Measurements from ENCODE around the gene CEP76.
A peak's percentile ranks its signal among the peaks of the same experiment; 100 is the strongest.
"Not testable (repeated sequence)": the region's sequence is repeated elsewhere in the genome, so short reads cannot be mapped to it uniquely, and the experiment has no call there.

Gene CEP76

DNA sequence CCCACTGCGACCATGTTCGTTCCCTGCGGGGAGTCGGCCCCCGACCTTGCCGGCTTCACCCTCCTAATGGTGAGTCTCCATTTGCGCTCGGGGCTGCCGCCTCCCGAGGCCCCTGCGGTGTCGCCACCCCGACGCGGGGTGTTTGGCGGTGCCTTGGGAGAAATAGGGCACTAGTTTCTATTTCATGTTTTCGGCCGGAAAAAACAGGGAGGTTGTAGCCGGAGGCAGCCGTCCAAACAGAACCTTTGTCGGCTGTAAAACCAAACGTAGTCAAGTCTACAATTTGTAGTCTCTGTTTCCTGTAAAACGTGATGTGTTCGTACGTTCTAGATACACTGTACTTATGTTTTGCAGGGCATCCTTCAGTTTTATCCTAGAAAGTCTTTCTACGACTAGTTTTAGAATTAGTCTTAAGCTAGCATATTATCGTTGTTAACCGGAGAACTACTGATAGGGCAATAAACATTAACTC, 609 bp upstream of the CEP76 start:
- no peak for DNase-seq (ENCODE audit: low read depth in 2 of 2)

GRCh38 chr18:12701161-12701560, 1.4 kb downstream of the CEP76 start:
- no peak for DNase-seq (ENCODE audit: low read depth in 2 of 2)

GRCh38 chr18:12699747-12700146, 2.8 kb downstream of the CEP76 start:
- no peak for DNase-seq (ENCODE audit: low read depth in 2 of 2)

DNA sequence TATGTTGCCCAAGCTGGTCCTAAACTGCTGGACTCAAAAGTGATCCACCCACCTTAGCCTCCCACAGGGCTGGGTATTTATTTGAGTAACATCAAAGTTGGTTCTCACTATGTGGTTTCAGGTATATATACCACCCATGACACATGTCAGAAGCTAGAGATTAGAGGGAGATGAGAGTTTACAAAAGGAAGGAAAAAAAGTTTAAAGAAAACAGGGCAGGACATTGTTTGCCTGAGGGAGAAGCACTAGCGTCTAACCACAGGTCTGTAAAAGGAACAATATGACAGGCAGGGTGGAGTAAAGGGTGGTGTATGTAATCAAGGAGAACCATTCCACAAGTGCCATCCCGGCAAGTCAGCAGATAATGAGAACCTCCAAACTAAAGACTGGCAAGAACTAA, 8.5 kb downstream of the CEP76 start:
- no peak for DNase-seq (ENCODE audit: low read depth in 2 of 2)

DNA sequence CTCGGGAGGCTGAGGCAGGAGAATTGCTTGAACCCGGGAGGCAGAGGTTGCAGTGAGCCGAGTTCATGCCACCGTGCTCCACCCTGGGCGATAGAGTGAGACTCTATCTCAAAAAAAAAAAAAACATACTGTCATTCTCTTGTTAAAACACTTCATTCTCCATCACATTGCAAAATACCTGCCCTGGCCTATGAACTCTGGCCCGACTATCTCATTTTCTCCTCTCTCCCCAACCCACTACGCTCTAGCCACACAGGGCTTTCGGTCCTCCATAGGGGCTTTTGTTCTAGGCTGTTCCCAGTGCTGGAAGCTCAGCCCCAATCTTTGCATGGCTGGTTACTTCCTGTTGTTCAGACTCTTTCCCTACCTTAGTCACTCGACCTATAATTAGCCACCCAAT, 10.3 kb downstream of the CEP76 start:
- no peak for DNase-seq (ENCODE audit: low read depth in 2 of 2)

DNA sequence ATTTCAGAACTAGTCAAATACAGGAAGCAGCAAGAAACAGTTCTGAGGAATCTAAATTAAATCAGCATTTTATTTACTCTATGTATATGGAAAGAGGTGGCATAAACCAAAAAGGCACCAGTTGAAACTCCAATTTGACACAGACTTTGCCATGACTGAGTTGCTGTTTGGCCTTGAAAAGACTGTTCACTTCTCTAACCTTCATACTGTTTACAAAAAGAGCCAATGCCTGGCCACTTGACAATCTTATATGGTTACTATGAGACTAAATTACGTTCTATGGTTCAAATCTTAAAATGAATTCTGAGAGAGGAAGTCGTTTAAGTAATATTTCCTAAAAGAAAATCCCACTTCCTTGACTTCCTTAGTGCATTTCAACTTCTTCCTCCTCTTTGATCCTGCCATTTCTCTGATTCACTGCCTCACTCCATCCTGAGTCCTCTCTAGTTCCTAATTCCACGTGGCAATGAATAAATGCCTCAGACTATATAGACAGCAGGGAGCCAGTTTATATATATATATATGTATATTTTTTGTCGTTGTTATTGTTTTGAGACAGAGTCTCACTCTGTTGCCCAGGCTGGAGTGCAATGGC, 13.2 kb downstream of the CEP76 start:
- DNase-seq (ENCODE audit: low read depth in 2 of 2), result no peak

GRCh38 chr18:12686100-12686499, 16.4 kb downstream of the CEP76 start:
- DNase-seq (ENCODE audit: low read depth in 2 of 2), result no peak

- peak in 1 of 2 experiments; percentile 40 for DNase-seq (ENCODE audit: low read depth in 2 of 2)
Measured at GRCh38 chr18:12679183-12679786, 23.2 kb downstream of the CEP76 start.

- DNase-seq (ENCODE audit: low read depth in 2 of 2), result no peak
Measured at GRCh38 chr18:12668041-12668440, 34.5 kb downstream of the CEP76 start.

- peak in 1 of 2 experiments; percentile 47 for DNase-seq (ENCODE audit: low read depth in 2 of 2)
Measured at GRCh38 chr18:12659904-12660605, 42.5 kb downstream of the CEP76 start.

GRCh38 chr18:12658426-12659138, 43.9 kb downstream of the CEP76 start:
- no peak for DNase-seq (ENCODE audit: low read depth in 2 of 2)

DNA sequence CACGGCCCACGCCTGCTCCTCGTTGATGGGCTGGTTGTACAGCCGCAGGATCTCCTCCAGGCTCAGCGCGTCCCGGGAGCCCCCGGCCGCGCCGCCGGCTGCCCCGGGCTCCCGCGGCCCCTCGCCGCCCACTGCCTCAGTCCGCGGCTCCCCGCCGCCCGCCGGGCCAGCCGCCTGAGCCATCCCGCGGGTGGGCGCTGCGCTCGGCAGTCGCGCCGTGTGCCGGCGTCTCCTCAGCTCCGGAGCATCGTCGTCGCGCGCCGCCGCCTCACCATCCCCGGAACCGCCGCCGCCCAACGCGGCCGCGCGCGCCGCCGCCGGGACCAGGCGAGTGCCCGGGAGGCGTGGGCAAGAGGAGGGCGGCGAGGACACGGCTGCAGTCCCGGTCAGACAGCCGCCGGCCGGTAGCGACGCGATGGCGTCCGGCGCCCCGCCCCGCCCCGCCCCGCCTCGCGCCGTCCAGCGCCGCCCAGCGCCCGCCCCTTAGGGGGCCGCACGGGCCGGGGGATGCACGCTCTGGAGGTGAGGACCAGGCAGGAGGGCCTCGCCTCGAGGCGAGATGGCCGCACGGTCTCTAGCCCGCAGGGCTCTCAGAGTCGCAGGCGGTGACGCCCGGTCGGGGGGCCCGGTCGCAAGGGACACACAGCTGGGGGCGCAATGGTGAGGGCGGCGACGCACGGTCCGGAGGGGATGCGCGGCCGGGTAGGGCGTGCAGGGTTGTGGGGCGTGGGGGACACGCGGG, 44.7 kb downstream of the CEP76 start, which contains the start of gene SPIRE1:
Gene SPIRE1 (minus strand): TSS at position 424 of the 742 bp plus-strand sequence. CDS start 241 bp downstream, at position 183.
- no peak for DNase-seq (ENCODE audit: low read depth in 2 of 2)

DNA sequence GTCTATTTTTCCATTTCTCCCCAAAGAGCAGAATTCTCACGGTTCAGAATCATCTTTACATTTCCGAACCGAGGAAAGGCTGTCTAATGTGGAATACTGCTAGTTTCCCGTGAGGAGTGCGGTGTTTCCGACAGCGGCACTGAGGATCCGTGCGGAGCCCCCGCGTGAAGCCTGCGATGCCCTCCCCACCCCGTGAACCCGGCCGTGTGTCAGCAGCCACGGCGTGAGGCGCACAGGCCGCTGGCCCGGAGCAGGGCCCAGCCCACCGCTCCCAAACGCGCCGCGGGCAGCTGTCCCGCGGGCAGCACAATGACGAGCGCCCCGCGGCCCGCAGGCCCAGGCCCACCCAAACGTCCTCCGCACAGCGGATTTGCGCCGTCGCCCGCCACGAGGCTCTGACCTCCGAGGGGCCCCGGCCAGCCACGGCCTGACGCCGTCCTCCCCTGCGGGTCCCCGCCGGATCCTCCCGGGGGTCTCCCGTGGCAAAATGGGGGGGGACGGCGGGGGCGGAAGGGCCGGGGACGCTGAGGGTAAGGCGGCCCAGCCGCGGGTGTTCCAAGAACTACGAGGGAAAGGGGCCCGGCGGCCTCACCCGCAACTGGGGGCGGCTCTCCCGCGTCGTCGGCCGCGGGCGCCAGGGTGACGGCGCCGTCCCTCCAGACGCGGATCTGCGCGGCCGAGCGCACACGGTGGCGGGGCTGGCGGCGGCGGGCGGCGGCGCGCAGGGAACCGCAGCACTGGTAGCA, 45.4 kb downstream of the CEP76 start:
- DNase-seq (ENCODE audit: low read depth in 2 of 2), result no peak

DNA sequence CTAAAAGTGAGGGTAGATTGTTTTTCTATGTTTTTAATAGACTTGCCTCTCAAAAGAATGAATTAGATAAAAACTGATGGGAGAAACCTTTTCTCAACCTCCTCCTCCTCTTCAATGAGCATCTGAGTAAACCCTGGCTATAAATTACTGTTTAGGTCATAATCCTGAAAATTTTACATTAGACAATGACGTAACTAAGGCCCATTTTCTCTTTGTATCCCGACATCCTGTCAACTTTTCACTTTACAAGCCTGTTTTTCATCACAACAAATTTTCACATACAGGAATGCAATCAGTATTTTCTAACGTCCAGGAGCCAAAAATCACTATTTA, 46.0 kb downstream of the CEP76 start:
- DNase-seq (ENCODE audit: low read depth in 2 of 2), result no peak

GRCh38 chr18:12654971-12655370, 47.6 kb downstream of the CEP76 start:
- DNase-seq (ENCODE audit: low read depth in 2 of 2), result no peak

DNA sequence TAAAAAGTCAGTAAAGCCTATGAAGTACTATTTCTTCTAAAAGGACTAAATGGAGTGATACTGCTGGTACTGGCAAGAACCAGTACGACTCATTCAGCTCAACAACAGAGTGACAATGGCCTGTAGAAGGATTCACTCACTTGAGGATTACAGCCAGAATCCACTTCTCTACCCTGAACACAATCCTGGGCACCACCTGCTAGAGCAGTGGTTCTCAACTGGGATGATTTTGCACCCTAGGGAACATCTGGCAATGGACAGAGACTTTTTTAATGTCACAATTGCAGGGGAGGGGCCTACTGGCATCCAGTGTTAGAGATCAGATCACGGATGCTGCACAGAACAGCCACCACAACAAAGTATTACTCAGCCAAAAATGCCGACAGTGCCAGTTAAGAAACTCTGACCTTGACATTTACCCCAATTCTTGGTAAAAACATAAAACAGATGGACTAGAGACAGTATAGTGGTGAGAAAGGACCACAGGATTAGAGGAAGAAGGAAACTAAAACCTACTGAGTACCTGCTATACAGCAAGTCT, 49.6 kb downstream of the CEP76 start:
- no peak for DNase-seq (ENCODE audit: low read depth in 2 of 2)

DNA sequence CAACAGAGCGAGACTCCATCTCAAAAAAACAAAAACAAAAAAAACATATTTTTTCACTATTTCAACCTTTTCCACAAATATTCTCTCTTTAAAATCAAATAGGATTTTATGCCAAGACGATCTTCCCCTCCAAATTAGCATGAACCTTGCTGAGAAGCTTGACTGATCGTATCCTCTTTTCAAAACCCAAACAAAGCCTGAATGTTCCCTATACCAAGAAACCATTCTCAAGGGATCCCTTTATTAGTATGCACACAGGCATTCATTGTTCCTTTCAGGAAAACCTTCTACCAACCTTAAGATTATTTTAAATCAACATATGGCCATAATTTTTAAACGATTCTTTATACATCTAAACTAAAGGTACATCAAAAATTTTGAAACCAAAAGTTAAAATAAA, 50.9 kb downstream of the CEP76 start:
- no peak for DNase-seq (ENCODE audit: low read depth in 2 of 2)

DNA sequence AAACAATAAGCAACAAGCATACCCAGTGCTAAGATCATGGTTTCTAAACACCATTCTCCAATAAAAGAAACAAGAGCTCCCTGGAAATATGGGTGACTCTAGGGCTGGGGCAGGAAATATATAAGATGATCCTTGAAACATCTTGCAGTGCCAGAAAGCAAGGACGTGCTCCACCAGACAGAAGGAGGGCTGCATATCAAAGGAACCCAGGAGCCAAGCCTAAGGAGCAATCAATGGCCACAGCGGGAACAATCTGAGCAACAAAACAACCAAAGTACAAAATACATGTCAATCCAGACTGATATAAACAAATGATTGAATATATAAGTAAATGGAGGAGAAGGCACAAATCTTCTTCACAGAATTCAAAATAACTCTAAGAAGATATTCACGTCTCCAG, 54.8 kb downstream of the CEP76 start:
- no peak for DNase-seq (ENCODE audit: low read depth in 2 of 2)

DNA sequence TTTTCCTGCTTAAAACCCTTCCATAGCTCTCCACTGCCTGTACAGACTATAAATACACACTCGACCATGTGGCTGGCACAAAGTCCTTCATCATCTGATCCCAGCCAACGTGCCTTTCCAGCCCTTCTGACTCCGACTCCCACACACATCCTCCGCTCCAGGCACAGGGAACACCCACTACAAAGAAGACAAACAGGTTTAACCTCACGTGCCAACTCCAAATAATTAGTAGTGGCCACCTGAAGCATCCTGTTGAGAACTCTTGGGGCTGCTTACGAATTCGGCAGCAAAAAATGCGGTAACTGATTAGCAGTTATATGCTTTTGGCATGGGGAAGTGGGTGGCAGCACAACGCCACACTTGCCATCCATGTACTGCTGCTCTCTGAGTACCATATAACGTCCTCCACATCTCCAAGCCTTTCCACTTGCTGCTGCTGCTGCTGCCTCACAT, 56.7 kb downstream of the CEP76 start:
- no peak for DNase-seq (ENCODE audit: low read depth in 2 of 2)

GRCh38 chr18:12645254-12645653, 57.3 kb downstream of the CEP76 start:
- no peak for DNase-seq (ENCODE audit: low read depth in 2 of 2)

DNA sequence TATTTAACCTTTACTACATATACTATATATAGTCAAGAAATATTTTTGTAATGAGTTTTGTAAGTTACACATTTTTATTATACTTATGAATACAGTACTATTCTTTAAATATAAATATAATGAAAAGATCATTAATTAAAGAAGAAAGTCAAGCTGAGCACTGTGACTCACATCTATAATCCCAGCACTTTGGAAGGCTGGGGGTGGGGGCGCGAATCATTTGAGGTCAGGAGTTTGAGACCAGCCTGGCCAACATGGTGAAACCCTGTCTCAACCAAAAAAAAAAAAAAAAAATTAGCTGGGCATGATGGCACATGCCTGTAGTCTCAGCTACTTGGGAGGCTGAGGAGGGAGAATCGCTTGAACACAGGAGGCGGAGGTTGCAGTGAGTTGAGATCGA, 58.8 kb downstream of the CEP76 start:
- DNase-seq (ENCODE audit: low read depth in 2 of 2), result not testable (repeated sequence)

All from fibroblast of skin of left quadriceps (primary cell).